ENCODE results near the gene TMEM196.

TMEM196 gene

GRCh38 chr7:19772841-19773760, at the start of gene TMEM196:
Gene TMEM196 (minus strand): TSS chr7:19773617. CDS start chr7:19772696, 921 bp downstream.
- peak; percentile 21 for FAIRE-seq

DNA sequence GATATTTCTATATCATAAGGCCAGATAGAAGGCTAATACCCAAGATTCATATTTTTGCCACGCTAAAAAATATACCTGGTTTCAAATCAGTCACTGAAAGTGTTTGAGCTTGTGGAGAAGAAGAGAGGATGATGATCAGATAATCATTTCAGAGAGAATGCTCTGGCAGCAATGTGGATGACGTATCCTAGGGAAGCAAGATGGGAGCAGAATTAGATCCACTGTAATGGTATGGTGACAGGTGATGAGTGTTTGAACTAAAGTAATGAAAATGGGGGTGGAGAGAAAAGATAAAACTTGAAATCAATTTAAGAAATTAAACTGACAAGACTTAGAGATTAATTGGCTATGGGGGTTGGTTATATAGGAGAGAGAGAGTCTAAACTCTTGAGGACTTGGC, 42.7 kb upstream of the TMEM196 start:
- FAIRE-seq, result no peak

DNA sequence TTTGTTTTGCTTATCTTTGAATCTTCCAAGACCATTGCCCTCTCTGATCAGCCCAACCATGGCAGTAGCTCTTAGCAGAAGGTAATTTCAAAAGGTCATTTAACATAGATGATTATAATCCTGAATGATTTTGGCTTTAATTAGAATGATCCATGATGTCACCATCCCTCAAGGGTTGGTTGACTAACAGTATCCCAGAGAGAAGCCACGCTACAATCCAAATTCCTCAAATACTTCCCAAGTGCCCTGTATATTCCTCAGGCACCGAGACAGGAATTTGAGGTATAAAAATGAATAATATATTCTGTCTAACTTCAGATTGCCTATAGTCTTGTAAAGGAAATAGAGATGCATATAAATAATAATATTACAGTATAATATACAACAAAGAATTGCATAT, 42.1 kb upstream of the TMEM196 start:
- FAIRE-seq, result no peak

DNA sequence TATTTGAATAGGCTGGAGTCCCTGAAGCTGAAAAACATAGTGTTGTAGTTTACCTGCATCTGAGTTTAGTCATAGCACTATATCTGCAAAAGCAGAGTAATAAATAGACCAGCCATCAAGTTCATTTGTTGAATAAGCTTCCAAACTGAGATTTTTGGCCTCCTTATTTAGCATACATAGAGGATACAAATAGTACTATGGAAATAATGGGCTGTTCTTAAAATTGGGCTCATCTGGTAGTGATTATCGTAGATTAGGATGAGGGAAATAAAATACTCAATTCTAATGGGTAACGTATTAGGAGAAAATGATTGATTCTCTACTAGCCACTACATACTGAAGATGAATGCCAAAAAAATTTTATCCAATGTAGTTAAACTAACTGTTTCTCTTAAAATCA, 41.4 kb upstream of the TMEM196 start:
- no peak for FAIRE-seq

DNA sequence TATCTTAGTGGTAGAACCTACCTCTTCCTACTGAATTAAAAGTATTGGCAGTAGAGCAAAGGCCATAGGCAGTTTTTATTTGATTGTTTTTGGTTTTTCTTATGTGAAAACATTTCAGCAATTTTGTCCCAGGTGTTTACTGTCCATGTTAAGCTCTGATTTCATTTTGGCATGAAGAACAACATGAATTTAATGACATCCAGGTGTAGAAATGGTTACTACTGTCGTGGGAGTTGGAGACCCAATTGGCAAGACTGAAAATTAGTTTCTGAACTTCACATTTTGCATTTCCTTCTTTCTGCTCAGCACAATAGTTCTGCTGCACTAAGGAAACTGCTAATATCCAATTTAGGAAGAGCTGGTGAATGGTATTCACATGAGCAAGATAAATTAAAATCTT, 38.0 kb upstream of the TMEM196 start:
- no peak for FAIRE-seq

- FAIRE-seq, result no peak
These were observed 25.6 kb upstream of the TMEM196 start for GRCh38 chr7:19798986-19799385.

DNA sequence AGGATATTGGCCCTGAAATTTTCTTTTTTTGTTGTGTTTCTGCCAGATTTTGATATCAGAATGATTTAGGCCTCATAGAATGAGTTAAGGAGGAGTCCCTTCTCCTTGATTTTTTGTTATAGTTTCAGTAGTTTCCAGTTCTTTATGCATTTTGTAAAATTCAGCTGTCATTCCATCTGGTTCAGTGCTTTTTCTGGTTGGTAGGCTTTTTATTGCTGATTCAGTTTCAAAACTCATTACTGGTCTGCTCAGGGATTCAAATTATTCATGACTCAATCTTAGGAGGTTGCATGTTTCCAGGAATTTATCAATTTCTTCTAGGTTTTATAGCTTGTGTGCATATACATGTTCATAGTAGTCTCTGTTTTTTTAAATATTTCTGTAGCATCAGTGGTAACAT, 10.1 kb upstream of the TMEM196 start:
- no peak for FAIRE-seq

GRCh38 chr7:19776981-19777380, 3.6 kb upstream of the TMEM196 start:
- no peak for FAIRE-seq

GRCh38 chr7:19775578-19775977, 2.2 kb upstream of the TMEM196 start:
- FAIRE-seq, result peak; percentile 94

DNA sequence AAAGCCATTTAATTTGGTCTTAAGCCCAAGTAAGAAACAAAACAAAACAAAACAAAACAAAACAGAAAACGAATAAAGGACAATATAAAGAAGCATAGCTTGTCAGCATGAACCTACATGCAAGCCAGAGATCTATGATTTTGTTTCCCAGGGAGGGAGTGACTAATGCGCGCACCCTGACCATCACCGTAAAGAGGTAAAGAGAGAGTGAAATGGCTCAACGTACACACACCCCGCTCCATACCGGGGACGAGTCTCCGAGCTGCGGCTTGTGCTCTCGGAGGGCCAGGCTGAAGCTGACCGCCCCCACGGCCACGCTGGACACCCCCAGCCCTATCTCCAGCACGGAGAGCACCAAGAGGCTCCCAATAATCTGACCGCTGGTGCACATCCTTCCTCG, 1.1 kb downstream of the TMEM196 start:
- no peak for FAIRE-seq

DNA sequence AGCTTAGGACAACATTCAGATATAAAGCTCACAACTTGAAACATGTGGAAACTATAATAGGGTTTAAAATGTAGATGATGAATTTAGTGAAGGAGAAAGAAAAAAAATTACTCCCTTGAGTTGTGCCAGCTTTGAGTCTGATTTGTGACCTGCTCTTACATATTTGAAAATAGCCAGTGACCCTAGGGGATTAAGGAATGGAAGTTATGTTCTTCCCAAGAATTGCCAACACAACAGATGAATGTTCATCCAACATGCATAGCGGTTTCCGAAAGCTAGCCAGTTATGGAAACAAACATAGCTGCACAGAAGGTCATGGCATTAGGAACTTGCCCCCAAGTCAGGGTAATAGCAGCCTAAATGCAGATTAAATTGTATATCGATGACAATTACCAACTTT, 10.8 kb downstream of the TMEM196 start:
- no peak for FAIRE-seq

DNA sequence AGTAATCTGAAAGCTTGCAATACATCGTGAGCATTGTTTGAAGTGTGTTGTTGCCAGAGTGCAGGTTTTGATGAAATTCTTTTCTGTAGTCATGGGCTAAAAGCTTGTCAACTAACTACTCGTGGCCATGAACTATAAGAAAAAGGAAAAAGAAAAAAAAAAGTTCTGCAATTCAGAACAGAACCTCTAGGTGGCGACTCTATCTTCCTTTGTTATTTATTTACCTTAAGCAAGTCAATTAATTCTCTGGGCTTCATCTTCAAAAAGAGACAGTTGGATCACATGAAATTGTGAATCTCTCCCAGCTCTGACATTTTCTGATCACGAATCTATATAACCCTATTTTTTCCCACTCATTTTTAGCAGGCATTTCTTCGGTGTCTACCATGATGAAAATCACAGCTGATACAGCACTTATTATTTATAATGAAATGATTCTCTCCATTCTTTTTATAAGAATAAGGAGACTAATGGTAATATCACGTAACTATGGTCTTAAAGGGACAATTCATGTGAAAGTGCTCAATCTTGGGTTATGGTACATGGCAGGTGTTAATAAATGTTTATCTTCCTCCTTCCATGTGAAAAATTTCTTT, 18.8 kb downstream of the TMEM196 start:
- FAIRE-seq, result peak; percentile 91

DNA sequence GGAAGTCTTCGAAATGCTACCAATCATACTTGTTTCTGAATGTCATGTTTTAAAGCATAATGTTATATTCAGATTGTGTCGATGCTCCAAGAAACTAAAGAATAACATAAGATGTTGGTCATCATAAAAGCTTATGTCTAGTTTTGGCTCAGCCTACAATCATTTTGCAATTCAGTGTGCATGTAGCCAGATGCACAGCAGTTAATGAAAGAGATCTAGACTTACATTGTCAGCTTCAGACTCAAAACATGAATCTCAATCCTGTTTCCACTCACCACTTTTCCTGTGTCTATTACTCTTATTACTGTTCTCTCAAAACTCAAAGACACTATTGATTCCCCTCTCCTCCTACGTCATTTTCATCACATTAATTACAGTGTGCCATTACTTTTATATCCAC, 21.4 kb downstream of the TMEM196 start:
- peak; percentile 79 for FAIRE-seq

- FAIRE-seq, result no peak
These were observed 23.8 kb downstream of the TMEM196 start for GRCh38 chr7:19749658-19750057.

- FAIRE-seq, result peak; percentile 96
These were observed 25.6 kb downstream of the TMEM196 start for GRCh38 chr7:19747740-19748339.

GRCh38 chr7:19744075-19744474, 29.3 kb downstream of the TMEM196 start:
- peak; percentile 85 for FAIRE-seq

- FAIRE-seq, result no peak
These were observed 44.7 kb downstream of the TMEM196 start for GRCh38 chr7:19728716-19729115.

DNA sequence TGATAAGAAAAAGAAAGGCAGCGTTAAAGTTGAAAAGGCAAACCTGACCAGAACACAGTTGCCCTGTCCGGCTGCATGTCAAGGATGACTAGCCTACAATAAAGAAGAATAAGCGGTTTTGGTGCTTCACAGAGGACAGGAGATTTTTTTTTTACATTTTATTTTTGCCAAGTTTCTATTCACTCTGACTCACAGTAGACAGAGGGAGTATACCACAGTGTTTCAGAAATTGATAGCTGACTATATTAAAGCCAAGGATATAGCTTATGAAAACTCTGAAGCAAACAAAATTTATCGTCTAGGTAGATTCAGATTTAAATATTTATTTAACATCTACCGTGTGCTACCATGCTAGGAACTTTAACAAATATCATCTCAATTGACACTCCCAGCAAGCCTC, 47.6 kb downstream of the TMEM196 start:
- FAIRE-seq, result no peak

DNA sequence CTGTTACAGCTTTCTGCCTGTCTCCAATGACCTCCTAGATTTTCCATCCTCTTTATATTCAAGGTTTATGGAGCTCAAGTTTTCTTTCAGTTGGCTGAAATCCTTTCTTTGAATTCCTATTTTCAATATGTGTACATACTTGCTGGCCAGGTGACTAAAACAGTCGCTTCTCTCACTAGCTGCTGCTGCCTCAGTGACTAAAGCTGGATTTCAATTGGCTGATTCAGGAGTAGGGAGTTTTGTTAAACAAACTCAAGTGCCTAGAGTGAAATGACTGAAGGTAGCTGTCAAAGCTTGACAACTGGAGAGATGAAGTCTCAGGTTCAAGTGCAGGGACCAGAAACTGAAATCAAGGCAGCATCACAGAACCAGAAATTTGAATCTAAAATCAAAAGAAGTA, 57.9 kb downstream of the TMEM196 start:
- no peak for FAIRE-seq

- peak; percentile 97 for FAIRE-seq
These were observed 59.7 kb downstream of the TMEM196 start for GRCh38 chr7:19713676-19714075.

- FAIRE-seq, result no peak
These were observed 64.2 kb downstream of the TMEM196 start for GRCh38 chr7:19709249-19709578.

GRCh38 chr7:19708397-19709248, 64.8 kb downstream of the TMEM196 start, which contains the start of gene POLR1F:
Gene POLR1F (minus strand): TSS chr7:19709037. CDS start chr7:19709016, 21 bp downstream.
- peak; percentile 94 for FAIRE-seq

- FAIRE-seq, result no peak
These were observed 66.2 kb downstream of the TMEM196 start for GRCh38 chr7:19707240-19707639.

Measured in islet of Langerhans (tissue), 1 donor.